OCI-LY1 (cell line): ENCODE data around the gene ELMO3.

Experiments
- H2AFZ ChIP-seq: fragments of 200-600 bp; sonication (generic), shearing (Covaris generic); 2 replicates; pipeline ENCODE4 v1.6.0; 2014; ENCODE audit warnings: antibody characterized with exemption, mild to moderate bottlenecking, low read length
- H3F3A ChIP-seq: fragments of 200-600 bp; sonication (generic), shearing (Covaris generic); 2 replicates; pipeline ENCODE4 v1.6.0; 2014; ENCODE audit warnings: mild to moderate bottlenecking, antibody characterized with exemption, low read length, moderate library complexity; ENCODE audit not compliant: insufficient read depth
- H3K27ac ChIP-seq: fragments of 200-600 bp; sonication (generic); 2 replicates; pipeline ENCODE4 v1.5.1; 2014; ENCODE audit warnings: low read length, mixed run types, mild to moderate bottlenecking, low read depth; ENCODE audit not compliant: poor library complexity, severe bottlenecking
- H3K27me3 ChIP-seq: fragments of 200-600 bp; sonication (generic); 2 replicates; pipeline ENCODE4 v1.6.0; 2014; ENCODE audit warnings: antibody characterized with exemption, mild to moderate bottlenecking, low read length, moderate library complexity; ENCODE audit not compliant: insufficient read depth
- H3K36me3 ChIP-seq: fragments of 200-600 bp; sonication (generic); 2 replicates; pipeline ENCODE4 v1.6.1; 2014; ENCODE audit warnings: mild to moderate bottlenecking, antibody characterized with exemption, low read length, moderate library complexity, mixed read lengths; ENCODE audit not compliant: insufficient read depth
- H3K4me1 ChIP-seq: fragments of 200-600 bp; sonication (generic); 2 replicates; pipeline ENCODE4 v1.5.1; 2014; ENCODE audit warnings: mild to moderate bottlenecking, low read length, moderate library complexity; ENCODE audit not compliant: insufficient read depth, severe bottlenecking
- H3K4me2 ChIP-seq: fragments of 200-600 bp; sonication (generic), shearing (Covaris generic); 2 replicates; pipeline ENCODE4 v1.6.1; 2014; ENCODE audit warnings: low read length
- H3K4me3 ChIP-seq: fragments of 200-600 bp; sonication (generic); 2 replicates; pipeline ENCODE4 v1.5.1; 2014; ENCODE audit warnings: low read length, low read depth, mild to moderate bottlenecking, mixed read lengths; ENCODE audit not compliant: poor library complexity, severe bottlenecking
- H3K79me2 ChIP-seq: fragments of 200-600 bp; shearing (Covaris generic); 2 replicates; pipeline ENCODE4 v1.6.1; 2016; ENCODE audit warnings: mixed run types, low read length, mixed read lengths; ENCODE audit not compliant: insufficient read depth
- H3K9ac ChIP-seq: fragments of 200-600 bp; sonication (generic), shearing (Covaris generic); 2 replicates; pipeline ENCODE4 v1.6.1; 2014; ENCODE audit warnings: mild to moderate bottlenecking, low read length, mixed read lengths
- H3K9me2 ChIP-seq: fragments of 200-600 bp; sonication (generic), shearing (Covaris generic); 2 replicates; pipeline ENCODE4 v1.6.1; 2014; ENCODE audit warnings: low read depth, mild to moderate bottlenecking, low read length, mixed read lengths
- H3K9me3 ChIP-seq: fragments of 200-600 bp; shearing (Covaris generic); 2 replicates; pipeline ENCODE4 v1.6.1; 2014; ENCODE audit warnings: low read length, mixed read lengths
- H4K20me1 ChIP-seq: fragments of 200-600 bp; sonication (generic), shearing (Covaris generic); 2 replicates; pipeline ENCODE4 v1.6.0; 2016; ENCODE audit warnings: mild to moderate bottlenecking, low read length; ENCODE audit not compliant: insufficient read depth
- EZH2 ChIP-seq: fragments of 200-600 bp; sonication (generic), shearing (Covaris generic); IDR thresholded peaks from 2 replicates; pipeline ENCODE4 v1.8.0; 2017; ENCODE audit warnings: borderline replicate concordance, mixed run types, mild to moderate bottlenecking, antibody characterized with exemption, low read length, moderate library complexity, mixed read lengths
- TF ChIP-seq, protein P1 (sequence below): fragments of 200-600 bp; sonication (generic), shearing (Covaris generic); IDR thresholded peaks from 2 replicates; pipeline ENCODE4 v1.5.1; 2017; ENCODE audit warnings: mild to moderate bottlenecking, antibody characterized with exemption, low read length, moderate library complexity, mixed read lengths

ELMO3 gene

DNA sequence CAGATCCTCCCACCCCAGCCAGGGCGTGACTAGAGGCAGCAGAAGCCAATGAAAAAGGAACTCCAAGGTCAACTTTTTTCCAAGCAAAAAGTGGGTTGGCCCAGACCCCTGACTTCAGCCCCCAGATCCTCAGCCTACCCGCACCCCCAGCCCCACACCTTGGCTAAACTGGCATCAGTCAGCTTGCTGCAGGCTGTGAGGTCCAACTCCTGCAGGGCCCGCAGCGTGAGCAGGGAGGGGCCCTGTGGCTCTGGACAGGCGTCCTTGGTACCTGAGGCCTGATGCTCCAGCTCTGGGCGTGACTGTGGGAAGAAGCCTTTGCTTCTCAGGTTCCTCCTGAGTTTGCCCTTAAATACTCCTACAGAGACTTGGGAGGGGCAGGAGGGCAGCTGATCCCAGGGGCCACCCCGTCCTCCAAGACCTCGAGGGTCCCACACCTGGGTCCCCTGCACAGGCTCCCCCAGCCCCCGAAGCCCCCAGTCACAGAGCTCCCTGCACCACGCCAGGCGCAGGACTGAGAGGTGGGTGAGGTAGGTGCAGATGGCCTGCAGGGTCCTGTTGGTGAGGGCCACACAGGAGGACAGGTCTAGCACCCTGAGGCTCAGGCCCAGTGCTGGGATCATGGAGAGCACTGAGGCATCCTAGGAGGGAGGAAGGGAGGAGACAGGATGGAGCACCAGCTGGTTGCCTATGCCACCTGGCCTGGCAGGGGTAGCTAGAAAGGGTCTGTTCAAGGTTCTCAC is 9.4 kb downstream of the ELMO3 start:
- no peak overlapping the region for H3K9ac ChIP-seq
- peaks cover 11% of the 10 kb centered on the region for H3K36me3 ChIP-seq
- H3K9me3 ChIP-seq: no peaks in the 10 kb centered on the region
- no peak overlapping the region for H3K4me2 ChIP-seq
- H3K27ac ChIP-seq: no peak overlapping the region
- H3K27me3 ChIP-seq: no peaks in the 10 kb centered on the region
- TF ChIP-seq, protein P1, sequence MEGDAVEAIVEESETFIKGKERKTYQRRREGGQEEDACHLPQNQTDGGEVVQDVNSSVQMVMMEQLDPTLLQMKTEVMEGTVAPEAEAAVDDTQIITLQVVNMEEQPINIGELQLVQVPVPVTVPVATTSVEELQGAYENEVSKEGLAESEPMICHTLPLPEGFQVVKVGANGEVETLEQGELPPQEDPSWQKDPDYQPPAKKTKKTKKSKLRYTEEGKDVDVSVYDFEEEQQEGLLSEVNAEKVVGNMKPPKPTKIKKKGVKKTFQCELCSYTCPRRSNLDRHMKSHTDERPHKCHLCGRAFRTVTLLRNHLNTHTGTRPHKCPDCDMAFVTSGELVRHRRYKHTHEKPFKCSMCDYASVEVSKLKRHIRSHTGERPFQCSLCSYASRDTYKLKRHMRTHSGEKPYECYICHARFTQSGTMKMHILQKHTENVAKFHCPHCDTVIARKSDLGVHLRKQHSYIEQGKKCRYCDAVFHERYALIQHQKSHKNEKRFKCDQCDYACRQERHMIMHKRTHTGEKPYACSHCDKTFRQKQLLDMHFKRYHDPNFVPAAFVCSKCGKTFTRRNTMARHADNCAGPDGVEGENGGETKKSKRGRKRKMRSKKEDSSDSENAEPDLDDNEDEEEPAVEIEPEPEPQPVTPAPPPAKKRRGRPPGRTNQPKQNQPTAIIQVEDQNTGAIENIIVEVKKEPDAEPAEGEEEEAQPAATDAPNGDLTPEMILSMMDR: no peak
- no peak for TF ChIP-seq EZH2
- H3F3A ChIP-seq: no peaks in the 10 kb centered on the region
- H3K79me2 ChIP-seq: no peaks in the 10 kb centered on the region
- H4K20me1 ChIP-seq: no peaks in the 10 kb centered on the region
- H3K4me1 ChIP-seq: no peaks in the 10 kb centered on the region
- H2AFZ ChIP-seq: no peak overlapping the region
- no peaks in the 10 kb centered on the region for H3K9me2 ChIP-seq
- H3K4me3 ChIP-seq: no peak overlapping the region

DNA sequence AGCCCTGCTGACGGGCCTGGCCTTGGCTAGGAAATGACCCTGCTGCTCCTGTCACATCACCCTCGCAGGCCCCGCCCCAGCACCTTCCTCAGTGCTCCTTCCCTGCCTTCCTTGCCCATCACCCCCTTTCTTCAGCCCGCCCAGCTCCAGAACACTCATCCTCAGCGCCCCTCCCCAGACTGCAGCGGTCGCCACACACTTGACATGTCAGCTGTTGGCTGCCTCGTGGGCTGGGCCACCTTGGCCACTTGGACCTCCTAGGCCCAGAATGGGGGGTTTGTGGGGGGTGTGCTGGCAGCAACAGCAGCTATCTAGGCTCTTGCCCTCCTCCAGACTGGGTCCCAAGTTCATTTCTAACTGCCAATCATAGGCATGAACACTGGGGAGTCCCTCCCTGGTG is 10.6 kb downstream of the ELMO3 start:
- Histone ChIP-seq H3K9me3 (no peaks in the 10 kb centered on the region), H3K9ac (no peak overlapping the region), H3K4me1 (no peaks in the 10 kb centered on the region), H3K27ac (no peak overlapping the region), H3K79me2 (no peaks in the 10 kb centered on the region), H3K36me3 (no peaks in the 10 kb centered on the region), H2AFZ (no peak overlapping the region), H3K4me3 (no peak overlapping the region), H3F3A (no peaks in the 10 kb centered on the region), H3K4me2 (no peak overlapping the region), H3K27me3 (no peaks in the 10 kb centered on the region), H3K9me2 (no peaks in the 10 kb centered on the region), H4K20me1 (no peaks in the 10 kb centered on the region)
- TF ChIP-seq EZH2: no peak
- TF ChIP-seq, protein P1: no peak

DNA sequence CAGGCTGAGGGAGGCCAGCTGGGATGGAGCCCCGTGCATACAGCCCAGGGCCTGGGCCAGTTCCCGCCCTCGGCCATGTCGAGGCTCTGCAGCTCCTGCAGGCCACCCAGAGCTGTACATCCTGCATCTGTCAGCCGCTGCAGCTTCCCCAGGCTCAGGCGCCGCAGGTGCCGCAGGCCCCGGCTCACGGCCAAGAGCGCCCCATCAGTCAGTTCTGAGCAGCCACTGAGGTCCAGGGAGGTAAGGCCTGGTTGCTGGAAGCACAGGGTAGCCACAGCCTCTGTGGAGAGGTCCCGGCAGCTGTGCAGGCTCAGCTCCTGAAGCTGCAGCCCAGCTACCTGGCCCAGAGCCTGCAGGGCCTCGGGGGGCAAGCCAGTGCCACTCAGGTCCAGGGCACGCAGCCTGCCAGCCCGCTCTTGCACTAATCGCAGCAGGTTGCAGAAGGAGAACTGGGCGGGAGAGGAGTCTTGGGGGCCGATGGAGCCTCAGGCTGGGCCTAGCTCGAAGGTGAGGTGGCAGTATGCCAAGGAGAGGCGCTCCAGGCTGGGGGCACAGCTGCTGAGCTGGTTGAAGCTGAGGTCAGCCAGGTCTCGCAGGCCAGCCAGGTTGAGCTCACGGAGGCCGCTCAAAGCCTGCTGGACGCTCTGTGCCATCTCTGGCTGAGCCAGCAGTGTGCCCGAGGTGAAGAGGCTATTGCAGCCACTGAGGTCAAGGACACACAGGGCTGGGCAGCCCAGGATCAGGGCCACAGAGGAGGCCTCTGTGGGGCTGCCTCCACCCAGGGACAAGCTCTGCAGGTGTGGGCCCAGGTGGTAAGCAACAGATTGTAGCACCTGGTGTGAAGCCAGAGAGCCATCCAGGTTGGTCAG is 11.4 kb downstream of the ELMO3 start:
- TF ChIP-seq EZH2: no peak
- TF ChIP-seq, protein P1: no peak
- H2AFZ ChIP-seq: no peak overlapping the region
- H3K9me2 ChIP-seq: no peaks in the 10 kb centered on the region
- no peaks in the 10 kb centered on the region for H3F3A ChIP-seq
- no peaks in the 10 kb centered on the region for H3K36me3 ChIP-seq
- H3K4me3 ChIP-seq: no peak overlapping the region
- no peaks in the 10 kb centered on the region for H3K79me2 ChIP-seq
- H3K27me3 ChIP-seq: no peaks in the 10 kb centered on the region
- H3K9ac ChIP-seq: no peak overlapping the region
- no peaks in the 10 kb centered on the region for H4K20me1 ChIP-seq
- H3K27ac ChIP-seq: no peak overlapping the region
- H3K9me3 ChIP-seq: no peaks in the 10 kb centered on the region
- no peaks in the 10 kb centered on the region for H3K4me1 ChIP-seq
- no peak overlapping the region for H3K4me2 ChIP-seq
